Osteoblast (primary cell): ENCODE measurements around the gene VWDE. TPM values are rescaled to one million over a fixed set of nuclear protein-coding genes. Genes with fewer than 3 reads are reported as not detected.

Experiments
- DNase-seq: peaks from one replicate; pipeline ENCODE4 v3.0.0; 2011; ENCODE audit warnings: low spot score, mixed read lengths; ENCODE audit not compliant: insufficient read length; ENCODE audit errors: missing footprints
- H2AFZ ChIP-seq: 2 replicates; pipeline ENCODE4 v1.6.0; 2011; ENCODE audit warnings: mild to moderate bottlenecking, low read length
- H3K27ac ChIP-seq: 2 replicates; pipeline ENCODE4 v1.5.1; 2011; ENCODE audit warnings: mild to moderate bottlenecking, low read depth, low read length, moderate library complexity
- H3K27me3 ChIP-seq: 2 replicates; pipeline ENCODE4 v1.6.0; 2012; ENCODE audit warnings: mild to moderate bottlenecking, control low read depth, inconsistent platforms, low read length, moderate library complexity; ENCODE audit not compliant: insufficient read depth
- H3K36me3 ChIP-seq: 2 replicates; pipeline ENCODE4 v1.5.1; 2011; ENCODE audit warnings: mild to moderate bottlenecking, low read length, control low read depth, moderate library complexity; ENCODE audit not compliant: insufficient read depth
- H3K4me1 ChIP-seq: 2 replicates; pipeline ENCODE4 v1.5.1; 2011; ENCODE audit warnings: mild to moderate bottlenecking, low read length, control low read depth, moderate library complexity; ENCODE audit not compliant: insufficient read depth
- H3K4me2 ChIP-seq: 2 replicates; pipeline ENCODE4 v1.6.0; 2011; ENCODE audit warnings: mild to moderate bottlenecking, low read length; ENCODE audit not compliant: insufficient read depth
- H3K4me3 ChIP-seq: fragments of 200-600 bp; sonication (generic); 3 replicates; pipeline ENCODE4 v1.5.1; 2012; ENCODE audit warnings: mild to moderate bottlenecking, low read length, inconsistent platforms; ENCODE audit not compliant: insufficient read depth
- H3K79me2 ChIP-seq: 2 replicates; pipeline ENCODE4 v1.6.0; 2012; ENCODE audit warnings: mild to moderate bottlenecking, low read length, control low read depth, inconsistent platforms; ENCODE audit not compliant: insufficient read depth
- H3K9me3 ChIP-seq: 2 replicates; pipeline ENCODE4 v1.5.1; 2011; ENCODE audit warnings: low read depth, low read length, control low read depth
- H4K20me1 ChIP-seq: 2 replicates; pipeline ENCODE4 v1.6.0; 2012; ENCODE audit warnings: mild to moderate bottlenecking, low read length, control low read depth; ENCODE audit not compliant: insufficient read depth
- CTCF ChIP-seq: IDR thresholded peaks from 2 replicates; pipeline ENCODE4 v1.5.1; 2011; ENCODE audit warnings: mild to moderate bottlenecking, low read depth, low read length, moderate library complexity; ENCODE audit errors: extremely low read depth
- total RNA-seq: library from RNA; depleted of rRNA; stranded (reverse); fragments of >200 nt; gene quantifications from 2 replicates; pipeline ENCODE4 v1.2.3, GENCODE V29; 2012

VWDE gene
- total RNA-seq, 1 donor: under 0.01 TPM

DNA sequence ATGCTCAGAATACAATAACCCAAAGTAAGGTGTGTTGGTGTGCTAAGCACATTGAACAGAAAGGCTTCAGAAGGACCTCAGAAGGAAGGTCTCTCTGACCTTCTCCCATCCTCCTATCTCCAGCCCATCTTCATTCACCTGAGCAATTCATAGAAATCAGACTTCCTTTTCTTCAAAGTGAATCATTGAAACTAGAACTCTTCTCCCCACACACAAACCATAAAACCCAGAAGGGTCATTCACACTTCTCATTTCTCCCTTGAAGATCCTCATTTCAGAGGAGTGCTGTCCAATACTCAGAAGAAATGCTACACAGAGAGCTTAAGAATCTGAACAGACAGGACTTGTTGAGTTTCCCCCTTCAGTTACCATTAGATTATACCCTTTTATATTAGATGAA, 89.5 kb downstream of the VWDE start:
- no peaks in the 10 kb centered on the region for H3K9me3 ChIP-seq
- H3K4me2 ChIP-seq: no peak overlapping the region
- H3K36me3 ChIP-seq: no peaks in the 10 kb centered on the region
- no peaks in the 10 kb centered on the region for H3K27me3 ChIP-seq
- H3K4me1 ChIP-seq: no peaks in the 10 kb centered on the region
- H3K27ac ChIP-seq: no peak overlapping the region
- no peaks in the 10 kb centered on the region for H4K20me1 ChIP-seq
- no peak overlapping the region for H2AFZ ChIP-seq
- no peaks in the 10 kb centered on the region for H3K79me2 ChIP-seq
- DNase-seq: no peak
- H3K4me3 ChIP-seq: no peak overlapping the region
- TF ChIP-seq CTCF: no peak

- no peak overlapping the region for H3K27ac ChIP-seq
- no peaks in the 10 kb centered on the region for H3K79me2 ChIP-seq
- no peak for DNase-seq
- no peaks in the 10 kb centered on the region for H3K4me1 ChIP-seq
- TF ChIP-seq CTCF: no peak
- H3K4me3 ChIP-seq: no peak overlapping the region
- H3K4me2 ChIP-seq: no peak overlapping the region
- H2AFZ ChIP-seq: no peak overlapping the region
- H3K36me3 ChIP-seq: no peaks in the 10 kb centered on the region
- H3K27me3 ChIP-seq: no peaks in the 10 kb centered on the region
- H3K9me3 ChIP-seq: no peaks in the 10 kb centered on the region
- no peaks in the 10 kb centered on the region for H4K20me1 ChIP-seq
Measured at GRCh38 chr7:12305502-12305901, 98.2 kb downstream of the VWDE start.

DNA sequence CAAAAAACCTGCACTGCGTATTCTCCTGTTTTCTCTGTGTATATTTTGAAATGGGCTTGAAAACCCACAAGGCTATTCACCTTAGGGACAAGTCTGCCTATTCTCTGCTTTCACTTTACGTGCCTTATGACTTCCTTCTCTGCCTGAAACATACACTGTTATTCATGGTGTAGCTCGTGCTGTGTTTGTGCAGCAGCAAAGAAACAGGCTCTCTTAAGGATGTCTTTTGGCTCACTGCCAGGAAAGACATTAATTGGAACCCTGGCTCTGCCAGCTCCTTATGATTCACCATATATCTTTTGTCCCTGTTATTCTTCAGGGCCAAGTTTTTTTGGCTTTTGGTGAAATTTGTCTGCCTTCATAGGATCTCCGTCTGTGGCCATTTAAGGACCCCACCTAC, 100.2 kb downstream of the VWDE start:
- H3K36me3 ChIP-seq: no peaks in the 10 kb centered on the region
- no peak for TF ChIP-seq CTCF
- no peaks in the 10 kb centered on the region for H3K79me2 ChIP-seq
- no peaks in the 10 kb centered on the region for H3K27me3 ChIP-seq
- no peak overlapping the region for H3K27ac ChIP-seq
- no peaks in the 10 kb centered on the region for H3K4me1 ChIP-seq
- no peak overlapping the region for H3K4me3 ChIP-seq
- H4K20me1 ChIP-seq: no peaks in the 10 kb centered on the region
- no peaks in the 10 kb centered on the region for H3K9me3 ChIP-seq
- H2AFZ ChIP-seq: no peak overlapping the region
- H3K4me2 ChIP-seq: no peak overlapping the region
- no peak for DNase-seq

- Histone ChIP-seq H3K79me2 (no peaks in the 10 kb centered on the region), H3K4me1 (no peaks in the 10 kb centered on the region), H3K4me2 (no peak overlapping the region), H4K20me1 (no peaks in the 10 kb centered on the region), H3K27ac (no peak overlapping the region), H3K27me3 (no peaks in the 10 kb centered on the region), H2AFZ (no peak overlapping the region), H3K9me3 (no peaks in the 10 kb centered on the region), H3K4me3 (no peak overlapping the region), H3K36me3 (no peaks in the 10 kb centered on the region)
- no peak for DNase-seq
- no peak for TF ChIP-seq CTCF
Measured at GRCh38 chr7:12303062-12303461, 100.6 kb downstream of the VWDE start.
